Inferior parietal cortex (tissue), 1 donor: ENCODE results near the gene HADHA.

ENCODE experiments used
- DNase-seq: peaks from one replicate; pipeline ENCODE4 v3.0.0-alpha.2; 2016; ENCODE audit errors: extremely low spot score

Gene HADHA

GRCh38 chr2:26141145-26141769 lies 103.2 kb downstream of the HADHA start:
- no peak for DNase-seq
